ENCODE data around the gene POLDIP3. TPM values are rescaled to one million over a fixed set of nuclear protein-coding genes. Genes with fewer than 3 reads are reported as not detected.

Gene POLDIP3
- total RNA-seq, 6 experiments from 2014 or later, result 17.1 to 22.6 (median 21.1) TPM

DNA sequence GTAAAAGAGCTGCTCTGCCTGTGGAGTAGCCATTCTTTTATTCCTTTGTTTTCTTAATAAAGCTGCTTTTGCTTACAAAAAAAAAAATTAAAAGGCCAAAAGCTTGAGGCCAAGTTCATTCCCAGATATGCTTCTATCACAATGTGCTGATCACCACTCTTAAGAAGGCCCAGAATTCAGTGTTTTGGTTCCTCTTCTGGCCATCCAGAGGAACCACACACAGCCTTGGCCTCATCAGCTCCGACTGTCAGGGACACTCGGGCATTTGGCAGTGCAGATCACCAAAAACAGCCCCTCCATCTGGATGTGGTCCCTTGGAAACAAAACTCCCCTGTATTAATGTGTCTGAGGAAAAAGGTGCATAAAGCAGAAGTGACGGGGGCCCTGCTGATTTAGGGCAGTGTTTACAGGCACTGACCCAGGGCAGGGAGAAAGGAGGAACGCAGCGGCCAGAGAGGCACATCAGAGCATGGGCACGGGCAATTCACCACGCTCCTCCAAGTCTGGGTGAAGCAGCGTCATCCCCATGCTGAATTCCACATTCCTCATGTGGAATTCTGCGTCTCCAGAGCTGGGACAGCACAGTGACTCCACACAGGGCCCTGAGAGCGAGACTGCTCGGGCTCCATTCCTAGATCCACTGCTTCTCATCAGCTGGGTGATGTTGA is 17.7 kb downstream of the POLDIP3 start:
- Histone ChIP-seq H3K27ac (no peak overlapping the region), H3K9me3 (no peaks in the 10 kb centered on the region), H3K27me3 (no peaks in the 10 kb centered on the region), H3K4me1 (peaks cover 0 to 3% (median 1%) of the 10 kb centered on the region in 4 donors), H3K4me3 (no peak overlapping the region), H3K36me3 (peaks cover 0 to 98% (median 47%) of the 10 kb centered on the region in 4 donors)
- no peak for DNase-seq
- no peak for ATAC-seq
- TF ChIP-seq, protein P1, sequence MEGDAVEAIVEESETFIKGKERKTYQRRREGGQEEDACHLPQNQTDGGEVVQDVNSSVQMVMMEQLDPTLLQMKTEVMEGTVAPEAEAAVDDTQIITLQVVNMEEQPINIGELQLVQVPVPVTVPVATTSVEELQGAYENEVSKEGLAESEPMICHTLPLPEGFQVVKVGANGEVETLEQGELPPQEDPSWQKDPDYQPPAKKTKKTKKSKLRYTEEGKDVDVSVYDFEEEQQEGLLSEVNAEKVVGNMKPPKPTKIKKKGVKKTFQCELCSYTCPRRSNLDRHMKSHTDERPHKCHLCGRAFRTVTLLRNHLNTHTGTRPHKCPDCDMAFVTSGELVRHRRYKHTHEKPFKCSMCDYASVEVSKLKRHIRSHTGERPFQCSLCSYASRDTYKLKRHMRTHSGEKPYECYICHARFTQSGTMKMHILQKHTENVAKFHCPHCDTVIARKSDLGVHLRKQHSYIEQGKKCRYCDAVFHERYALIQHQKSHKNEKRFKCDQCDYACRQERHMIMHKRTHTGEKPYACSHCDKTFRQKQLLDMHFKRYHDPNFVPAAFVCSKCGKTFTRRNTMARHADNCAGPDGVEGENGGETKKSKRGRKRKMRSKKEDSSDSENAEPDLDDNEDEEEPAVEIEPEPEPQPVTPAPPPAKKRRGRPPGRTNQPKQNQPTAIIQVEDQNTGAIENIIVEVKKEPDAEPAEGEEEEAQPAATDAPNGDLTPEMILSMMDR (IDR thresholded peaks at IDR 0.05), result no peak
- TF ChIP-seq POLR2A (IDR thresholded peaks at IDR 0.05), result no peak
- intact Hi-C loops (cut with DNase I), result no loop called here
- 92% methylated on average over 8 of the region's 11 CpGs for WGBS (ENCODE audit: insufficient coverage, low coverage, low lambda C conversion rate, missing lambda C conversion rate)

DNA sequence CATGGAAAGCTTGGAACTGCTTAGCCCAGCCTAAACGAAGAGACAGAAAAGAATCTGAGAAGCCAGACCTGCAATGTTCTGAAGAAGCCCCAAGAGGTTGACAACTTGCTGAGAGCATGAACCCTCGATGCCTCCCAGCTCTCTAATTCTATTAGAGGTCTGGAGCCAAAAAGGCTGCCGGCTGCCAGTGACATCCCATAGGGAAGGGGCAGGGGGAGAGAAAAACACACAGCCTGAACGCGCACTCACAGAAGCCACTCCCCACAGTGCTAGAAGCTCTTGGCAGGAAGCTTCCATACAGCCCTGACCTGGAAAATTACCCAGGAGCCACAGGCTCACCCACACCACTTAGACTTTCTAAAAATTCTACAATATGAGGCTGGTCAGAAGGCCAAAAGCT is 18.3 kb downstream of the POLDIP3 start:
- Histone ChIP-seq H3K36me3 (peaks cover 0 to 99% (median 45%) of the 10 kb centered on the region in 4 donors), H3K4me3 (no peak overlapping the region), H3K4me1 (no peaks in the 10 kb centered on the region), H3K27me3 (no peaks in the 10 kb centered on the region), H3K27ac (no peak overlapping the region), H3K9me3 (no peaks in the 10 kb centered on the region)
- TF ChIP-seq POLR2A (IDR thresholded peaks at IDR 0.05), result no peak
- TF ChIP-seq, protein P1 (IDR thresholded peaks at IDR 0.05), result no peak
- no peak for DNase-seq
- WGBS (ENCODE audit: insufficient coverage, low coverage, low lambda C conversion rate, missing lambda C conversion rate), result no CpG with 5 or more reads among the region's 5 CpGs
- intact Hi-C loops (cut with DNase I), result no loop called here
- no peak for ATAC-seq

DNA sequence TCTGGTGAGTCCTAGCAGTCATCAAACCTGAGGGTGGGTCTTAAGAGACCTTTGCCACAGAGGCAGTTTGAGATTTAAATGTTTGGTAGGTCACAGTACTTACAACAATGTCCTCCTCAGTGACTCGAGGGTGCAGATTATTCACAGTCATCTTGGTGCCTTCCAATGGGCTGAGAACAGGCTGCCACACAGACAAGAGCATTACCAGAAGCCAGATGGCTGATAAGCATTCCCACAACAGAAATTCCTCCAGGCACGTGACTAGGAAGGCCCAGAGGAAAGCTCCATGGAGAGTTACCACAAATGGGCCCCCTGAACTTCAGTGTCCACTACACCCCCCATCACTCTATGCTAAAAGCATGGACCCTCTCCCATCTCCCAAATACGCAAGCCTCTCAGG is 19.2 kb downstream of the POLDIP3 start:
- Histone ChIP-seq H3K9me3 (no peaks in the 10 kb centered on the region), H3K27ac (no peak overlapping the region)
- intact Hi-C loops (cut with DNase I), result no loop called here

DNA sequence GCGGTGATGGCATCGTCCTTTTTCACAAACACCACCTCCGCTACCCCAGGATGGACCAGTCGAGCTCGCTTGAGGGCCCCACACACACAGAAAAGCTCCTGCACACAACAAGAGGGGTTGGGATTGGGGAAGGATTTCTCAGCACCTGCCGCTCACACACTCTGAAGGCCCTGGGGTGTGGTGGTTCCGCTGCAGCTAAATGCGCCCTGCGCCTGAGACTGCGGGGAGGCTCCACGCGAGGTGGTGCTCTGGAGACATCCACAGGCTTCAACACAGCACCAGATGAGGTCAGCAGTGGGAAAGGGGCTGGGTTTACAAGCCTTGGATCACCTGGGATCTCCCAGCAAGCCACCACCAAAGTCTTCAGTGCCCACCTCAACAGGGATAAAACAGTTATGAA is 22.7 kb downstream of the POLDIP3 start:
- Histone ChIP-seq H3K27ac (no peak overlapping the region), H3K36me3 (peaks cover 0 to 86% (median 36%) of the 10 kb centered on the region in 4 donors), H3K27me3 (no peaks in the 10 kb centered on the region), H3K4me3 (no peak overlapping the region), H3K9me3 (no peaks in the 10 kb centered on the region), H3K4me1 (no peaks in the 10 kb centered on the region)
- WGBS (ENCODE audit: insufficient coverage, low coverage, low lambda C conversion rate, missing lambda C conversion rate), result 100% methylated on average over 1 of the region's 12 CpGs
- DNase-seq (no peak), ATAC-seq (no peak)
- intact Hi-C loops (cut with DNase I), result no loop called here
- TF ChIP-seq POLR2A (IDR thresholded peaks at IDR 0.05), result no peak
- TF ChIP-seq, protein P1 (IDR thresholded peaks at IDR 0.05), result no peak

More for the DNA sequence above, 19.2 kb downstream of the POLDIP3 start:
- WGBS (ENCODE audit: insufficient coverage, low coverage, low lambda C conversion rate, missing lambda C conversion rate), result 100% methylated on average over 1 of the region's 3 CpGs
- DNase-seq (no peak), ATAC-seq (no peak)
- Histone ChIP-seq H3K4me3 (no peak overlapping the region), H3K36me3 (peaks cover 0 to 99% (median 46%) of the 10 kb centered on the region in 4 donors), H3K4me1 (no peaks in the 10 kb centered on the region), H3K27me3 (no peaks in the 10 kb centered on the region)
- TF ChIP-seq, protein P1 (IDR thresholded peaks at IDR 0.05), result no peak
- TF ChIP-seq POLR2A (IDR thresholded peaks at IDR 0.05), result no peak
